Small intestine (tissue), 7 donors: ENCODE measurements around the gene GOLGA2. TPM values are rescaled to one million over a fixed set of nuclear protein-coding genes. Genes with fewer than 3 reads are reported as not detected.

Source experiments
- DNase-seq, 2 donors: peaks; one replicate each; pipeline versions ENCODE4 v3.0.0 to v3.0.0-alpha.2; 2013
- FAIRE-seq: peaks from 2 replicates; lab custom pipeline; 2012; peaks lifted over from hg19 to GRCh38; lab: Jason Lieb, UNC
- H3K27ac ChIP-seq, 3 donors: one replicate each; pipeline ENCODE4 v1.5.1; 2013; ENCODE audit warnings: low read length in 2 of 3, mild to moderate bottlenecking in 2 of 3, control low read depth in 1 of 3, inconsistent platforms in 1 of 3, low read depth in 1 of 3, moderate library complexity in 1 of 3
- H3K27me3 ChIP-seq, 3 donors: one replicate each; pipeline ENCODE4 v1.6.1; 2013; ENCODE audit warnings: low read length in 3 of 3, inconsistent platforms in 1 of 3; ENCODE audit not compliant: control insufficient read depth in 3 of 3, insufficient read depth in 3 of 3
- H3K36me3 ChIP-seq, 3 donors: one replicate each; pipeline ENCODE4 v1.6.1; 2013; ENCODE audit warnings: low read length in 3 of 3, inconsistent platforms in 1 of 3, low read depth in 1 of 3, mild to moderate bottlenecking in 1 of 3, moderate library complexity in 1 of 3; ENCODE audit not compliant: control insufficient read depth in 3 of 3, insufficient read depth in 2 of 3
- H3K4me1 ChIP-seq, 3 donors: one replicate each; pipeline ENCODE4 v1.6.1; 2013; ENCODE audit warnings: low read length in 2 of 3, inconsistent platforms in 1 of 3, low read depth in 1 of 3, mild to moderate bottlenecking in 1 of 3, moderate library complexity in 1 of 3; ENCODE audit not compliant: control insufficient read depth in 3 of 3, insufficient read depth in 2 of 3
- H3K4me3 ChIP-seq, 3 donors: one replicate each; pipeline ENCODE4 v1.5.1; 2013; ENCODE audit warnings: low read length in 3 of 3, control low read depth in 1 of 3, inconsistent platforms in 1 of 3, low read depth in 1 of 3, mild to moderate bottlenecking in 1 of 3, moderate library complexity in 1 of 3
- H3K9me3 ChIP-seq, 2 donors: one replicate each; pipeline ENCODE4 v1.6.1; 2013; ENCODE audit warnings: low read depth in 1 of 2, low read length in 1 of 2; ENCODE audit not compliant: control insufficient read depth in 2 of 2, insufficient read depth in 1 of 2
- WGBS, 3 donors: extraction: QIAGEN DNeasy Blood & Tissue Kit; methylation state at CpG; one replicate each; pipeline ENCODE4 v1.1.7; 2013; 5-methylcytosine and 5-hydroxymethylcytosine counted together
- polyA plus RNA-seq, 4 donors: library from polyadenylated mRNA; stranded (reverse) in 3 of 4; unstranded in 1 of 4; fragments of 200-250 nt in 3 of 4; fragments of 120-200 nt in 1 of 4; gene quantifications; one replicate each; pipeline versions ENCODE4 v1.2.1 to v1.2.3, GENCODE V29; 2013
- donor health status: healthy with polysubstance abuse.
- donor health status: control.
- donor health status: control.
- donor health status: Bipolar disorder and iron deficiency.
- donor health status: healthy.

Gene GOLGA2
- polyA plus RNA-seq, 4 donors, result 34.9 to 69.1 (median 48.7) TPM

DNA sequence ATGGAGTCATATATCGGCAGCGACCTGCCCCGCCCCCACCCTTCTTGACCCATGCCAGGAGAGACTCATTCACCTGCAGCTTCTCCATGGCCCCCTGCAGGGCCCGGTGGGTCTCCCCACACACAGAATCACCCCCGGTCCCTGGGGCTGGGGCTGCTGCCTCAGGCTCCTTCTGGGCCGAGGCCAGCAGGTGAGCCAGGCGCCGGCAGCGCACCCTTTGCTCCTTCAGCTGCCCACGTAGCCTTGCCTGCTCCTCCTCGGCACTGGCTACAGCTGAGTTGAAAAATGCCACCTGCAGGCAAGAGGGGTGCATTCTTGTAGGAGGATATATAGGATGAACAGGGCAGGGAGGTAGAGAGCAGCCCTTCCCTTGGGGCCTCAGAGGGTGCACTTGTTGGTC is 17.9 kb downstream of the GOLGA2 start:
- H3K27me3 ChIP-seq, result no peaks in the 10 kb centered on the region
- H3K36me3 ChIP-seq, result peaks cover 22 to 92% (median 37%) of the 10 kb centered on the region in 3 donors
- H3K9me3 ChIP-seq, result no peaks in the 10 kb centered on the region
- 89 to 93% (median 90%) methylated on average over 11 of the region's 11 CpGs for WGBS, 3 donors
- no peaks in the 10 kb centered on the region for H3K4me1 ChIP-seq
- H3K27ac ChIP-seq, result no peak overlapping the region
- H3K4me3 ChIP-seq, result no peak overlapping the region
- DNase-seq (no peak), FAIRE-seq (no peak)

DNA sequence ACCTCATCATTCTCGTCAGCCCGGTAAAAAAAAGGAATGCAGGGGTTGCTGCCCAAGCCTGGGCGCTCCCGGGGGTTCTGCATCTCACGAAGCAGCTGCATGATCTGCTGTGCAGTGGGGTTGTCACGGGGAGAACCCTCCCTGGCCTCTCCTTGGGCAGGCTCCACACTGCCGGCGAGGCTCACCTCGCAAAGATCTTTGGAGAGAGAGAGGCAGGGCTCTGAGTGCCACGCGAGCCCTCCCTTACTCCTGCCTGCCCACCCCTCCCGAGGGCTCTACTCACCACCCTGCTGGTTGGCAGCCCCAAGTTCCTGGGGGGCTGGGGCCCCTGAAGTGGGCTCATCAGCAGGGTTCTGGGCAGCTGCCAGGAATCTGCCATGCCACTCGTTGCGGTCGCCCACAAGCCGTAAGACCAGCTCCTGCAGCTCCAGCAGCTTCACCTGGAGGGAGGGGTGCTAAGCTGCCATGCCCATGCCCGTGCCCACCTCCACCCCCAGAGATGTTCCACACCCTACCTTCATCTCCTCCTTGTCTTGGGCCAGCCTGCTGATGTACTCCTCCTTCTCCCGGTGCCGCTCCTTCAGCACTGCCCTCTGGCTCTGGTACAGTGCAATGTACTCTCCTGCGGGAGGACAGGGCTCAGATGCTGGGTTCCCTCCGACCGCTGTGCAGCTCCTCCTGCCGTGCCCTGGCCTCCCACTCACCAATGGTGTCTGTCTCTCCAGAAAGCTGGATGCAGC is 18.6 kb downstream of the GOLGA2 start:
- no peak for DNase-seq
- FAIRE-seq, result no peak
- 87 to 93% (median 91%) methylated on average over 20 to 23 of the region's 23 CpGs for WGBS, 3 donors

DNA sequence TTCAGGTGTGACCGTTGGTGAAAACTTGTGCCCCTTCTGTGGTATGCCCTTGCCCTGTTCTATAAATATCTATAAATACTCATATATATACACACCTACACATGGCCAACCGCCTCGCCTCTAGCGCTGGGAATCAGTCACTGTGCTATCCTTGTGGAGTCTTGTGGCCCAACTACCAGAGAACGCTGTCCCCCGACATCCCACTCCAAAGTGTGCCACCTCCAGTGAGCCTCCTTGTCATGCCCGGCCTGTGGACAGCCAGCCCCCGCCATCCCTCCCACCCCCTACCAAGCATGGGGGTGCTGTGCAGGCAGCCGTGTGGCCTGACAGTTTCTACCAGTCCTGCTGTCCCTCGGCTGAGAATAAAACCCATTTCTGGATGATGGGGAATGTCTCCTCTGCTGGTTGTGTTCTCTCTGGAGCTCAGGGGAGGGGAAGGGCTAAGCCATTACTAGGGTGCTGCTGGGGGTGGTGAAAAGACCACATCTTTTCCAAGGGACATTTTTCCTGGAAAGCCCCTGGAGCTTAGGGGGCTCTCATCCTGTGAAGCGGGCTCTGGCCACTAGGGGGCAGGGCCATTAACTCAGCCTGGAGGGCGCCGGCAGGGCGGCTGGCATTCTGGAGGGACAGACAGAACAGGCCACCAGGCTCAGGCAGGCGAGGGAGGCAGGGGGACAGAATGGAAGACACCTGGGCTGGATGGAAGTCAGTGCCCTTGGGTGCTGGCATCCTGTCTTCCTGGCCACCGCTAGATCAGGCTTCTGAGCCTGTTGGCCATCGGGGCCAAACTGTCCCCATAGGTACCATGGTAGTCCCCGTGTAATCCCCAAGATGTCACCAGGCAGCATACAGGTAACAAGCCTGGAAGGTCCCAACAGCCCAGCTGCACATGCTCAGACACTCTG is 20.7 kb downstream of the GOLGA2 start:
- Histone ChIP-seq H3K27me3 (peaks cover 0 to 3% (median 0%) of the 10 kb centered on the region in 3 donors), H3K4me3 (no peak overlapping the region), H3K4me1 (peaks cover 0 to 6% (median 3%) of the 10 kb centered on the region in 3 donors), H3K36me3 (peaks cover 12 to 83% (median 18%) of the 10 kb centered on the region in 3 donors), H3K27ac (no peak overlapping the region), H3K9me3 (no peaks in the 10 kb centered on the region)
- 61 to 62% (median 62%) methylated on average over 18 of the region's 18 CpGs for WGBS, 3 donors
- DNase-seq, result peak; percentile 43 to 75
- FAIRE-seq, result no peak

More for the DNA sequence above, 18.6 kb downstream of the GOLGA2 start:
- peaks cover 22 to 92% (median 31%) of the 10 kb centered on the region in 3 donors for H3K36me3 ChIP-seq
- H3K4me1 ChIP-seq, result no peaks in the 10 kb centered on the region
- H3K9me3 ChIP-seq, result no peaks in the 10 kb centered on the region
- H3K27ac ChIP-seq, result no peak overlapping the region
- no peak overlapping the region for H3K4me3 ChIP-seq
- no peaks in the 10 kb centered on the region for H3K27me3 ChIP-seq

DNA sequence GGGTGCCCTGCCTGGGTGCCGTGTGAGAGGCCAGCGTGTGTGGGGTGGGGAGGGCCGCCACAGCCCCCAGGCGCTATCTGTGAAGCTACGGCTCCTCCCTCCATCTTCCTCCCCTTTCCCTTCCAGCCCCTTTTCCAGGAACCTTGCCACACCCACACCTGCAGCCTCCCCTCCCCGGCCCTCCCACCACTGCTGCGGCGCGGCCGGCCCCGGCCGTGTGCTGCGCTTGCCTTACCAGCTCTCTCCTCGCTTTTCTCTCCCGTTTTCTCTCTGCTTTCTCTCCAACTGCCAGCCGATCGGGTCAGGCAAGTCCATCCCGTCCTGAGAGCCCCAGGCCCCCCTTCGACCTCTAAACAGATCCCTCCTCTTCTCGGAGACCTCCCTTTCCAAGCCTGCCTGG is 21.4 kb downstream of the GOLGA2 start:
- H3K9me3 ChIP-seq, result no peaks in the 10 kb centered on the region
- peaks cover 0 to 3% (median 0%) of the 10 kb centered on the region in 3 donors for H3K27me3 ChIP-seq
- no peak overlapping the region for H3K27ac ChIP-seq
- FAIRE-seq, result no peak
- H3K4me1 ChIP-seq, result peaks cover 0 to 11% (median 3%) of the 10 kb centered on the region in 3 donors
- 89 to 96% (median 89%) methylated on average over 18 to 20 of the region's 20 CpGs for WGBS, 3 donors
- H3K36me3 ChIP-seq, result peaks cover 11 to 77% (median 16%) of the 10 kb centered on the region in 3 donors
- no peak for DNase-seq
- no peak overlapping the region for H3K4me3 ChIP-seq

DNA sequence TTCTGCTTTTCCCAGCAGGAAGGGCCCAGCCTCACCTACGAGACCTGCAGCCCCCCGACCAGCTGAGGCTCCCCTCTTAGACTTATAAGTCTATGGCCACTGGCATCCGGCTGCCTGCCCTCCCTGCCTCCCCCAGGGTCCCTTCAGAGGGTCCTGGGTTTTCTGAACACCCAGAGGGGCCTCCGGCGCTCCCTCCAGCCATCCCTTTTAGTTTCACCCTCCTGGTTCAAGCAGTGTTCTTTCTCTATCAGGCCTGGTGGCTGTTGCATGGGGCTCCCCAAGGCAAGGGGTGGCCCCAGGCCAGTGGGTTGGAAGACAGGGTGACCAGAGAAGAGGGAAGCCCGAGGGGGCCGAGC is 21.8 kb downstream of the GOLGA2 start:
- H3K4me3 ChIP-seq, result no peak overlapping the region
- H3K27me3 ChIP-seq, result peaks cover 0 to 3% (median 0%) of the 10 kb centered on the region in 3 donors
- no peak for DNase-seq
- no peak overlapping the region for H3K27ac ChIP-seq
- no peaks in the 10 kb centered on the region for H3K9me3 ChIP-seq
- peaks cover 7 to 73% (median 14%) of the 10 kb centered on the region in 3 donors for H3K36me3 ChIP-seq
- no peak for FAIRE-seq
- WGBS, 3 donors, result 79 to 90% (median 88%) methylated on average over 7 of the region's 7 CpGs
- H3K4me1 ChIP-seq, result peaks cover 0 to 11% (median 3%) of the 10 kb centered on the region in 3 donors

DNA sequence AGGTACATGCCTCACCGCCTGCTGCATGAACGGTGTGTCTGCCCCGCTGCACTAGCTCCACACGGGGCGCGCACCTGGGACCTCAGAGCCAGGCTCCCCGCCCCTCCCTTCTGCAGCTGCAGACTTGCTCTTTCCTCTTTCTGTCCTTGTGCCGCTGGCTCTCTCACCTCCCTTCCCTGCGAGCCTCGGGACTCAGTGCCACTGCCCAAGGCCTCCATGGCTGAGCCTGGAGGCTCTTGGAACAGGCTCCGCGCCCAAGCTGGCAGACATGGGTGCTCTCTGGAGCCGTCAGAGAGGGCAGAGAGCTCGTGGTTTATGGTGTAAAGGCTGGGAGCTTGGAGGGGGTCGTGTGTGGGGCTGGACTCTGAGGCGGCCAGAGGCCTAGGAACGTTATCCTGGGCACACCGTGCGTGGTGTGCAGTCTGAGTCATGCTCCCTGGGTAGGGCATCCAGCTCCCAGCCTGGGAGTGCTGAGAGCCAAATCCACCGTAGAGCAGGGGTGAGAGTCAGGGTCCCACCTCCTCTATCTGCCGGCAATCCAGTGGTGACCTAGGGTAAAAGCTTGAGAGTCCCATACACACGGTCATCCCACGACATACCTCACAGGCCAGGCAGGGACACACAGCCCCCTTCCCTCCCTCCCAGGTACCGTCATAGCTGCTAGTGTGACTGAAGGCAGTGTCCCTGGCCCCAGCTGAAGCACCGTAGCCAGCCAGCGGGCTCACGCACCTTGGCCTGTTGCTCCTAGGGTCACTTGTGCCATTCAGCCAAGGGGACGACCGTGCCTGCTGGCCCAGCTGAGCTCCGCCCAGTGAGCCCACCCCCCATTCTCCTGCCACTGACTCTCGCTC is 22.4 kb downstream of the GOLGA2 start:
- Histone ChIP-seq H3K36me3 (peaks cover 5 to 71% (median 9%) of the 10 kb centered on the region in 3 donors), H3K4me1 (peaks cover 0 to 11% (median 3%) of the 10 kb centered on the region in 3 donors), H3K27ac (no peak overlapping the region), H3K9me3 (no peaks in the 10 kb centered on the region), H3K27me3 (peaks cover 0 to 3% (median 0%) of the 10 kb centered on the region in 3 donors), H3K4me3 (no peak overlapping the region)
- DNase-seq, result peak in 1 of 2 donors; percentile 12
- no peak for FAIRE-seq
- WGBS, 3 donors, result 70 to 85% (median 78%) methylated on average over 30 to 31 of the region's 31 CpGs

DNA sequence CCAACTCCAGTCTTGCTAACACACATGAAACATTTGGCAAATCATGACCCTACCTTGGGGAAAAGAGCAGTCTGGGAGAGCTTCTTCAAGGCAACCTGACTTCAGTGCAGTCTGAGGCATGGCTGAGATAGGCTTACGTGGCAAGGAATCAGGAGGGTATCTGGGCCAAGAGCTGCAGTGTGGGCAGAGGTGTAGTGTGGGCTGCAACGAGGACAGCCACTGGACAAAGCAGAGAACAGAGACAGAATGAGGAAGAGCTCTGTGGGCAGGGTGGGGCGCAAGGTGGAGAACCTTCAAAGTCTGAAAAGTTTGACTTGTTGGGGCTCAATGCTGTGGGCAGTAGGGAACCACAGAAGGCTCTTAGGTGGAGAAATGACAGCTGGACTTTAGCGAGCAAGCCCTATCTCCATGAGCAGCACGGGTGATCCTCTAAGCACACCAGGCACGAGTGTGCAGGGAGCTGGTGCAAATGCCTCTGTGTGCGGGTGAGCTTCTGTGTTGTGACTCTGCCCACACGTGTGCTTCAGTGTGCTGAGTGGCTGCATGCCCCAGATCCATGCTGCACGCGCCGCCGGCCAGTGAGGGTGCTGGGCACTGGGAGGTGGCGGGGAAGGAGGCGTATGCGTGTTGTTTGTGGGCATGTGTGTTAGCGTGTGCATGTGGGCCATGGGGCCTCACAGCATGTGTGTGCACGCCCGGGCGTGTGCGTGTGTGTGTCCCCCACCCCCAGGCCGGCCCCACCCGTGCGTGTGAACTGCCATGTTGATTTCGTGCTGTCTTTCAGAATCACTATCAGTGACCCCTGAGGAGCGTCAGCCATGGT is 23.3 kb downstream of the GOLGA2 start:
- no peak overlapping the region for H3K27ac ChIP-seq
- DNase-seq, result no peak
- peaks cover 0 to 3% (median 0%) of the 10 kb centered on the region in 3 donors for H3K27me3 ChIP-seq
- FAIRE-seq, result no peak
- H3K9me3 ChIP-seq, result no peaks in the 10 kb centered on the region
- no peak overlapping the region for H3K4me3 ChIP-seq
- 81 to 92% (median 86%) methylated on average over 23 to 25 of the region's 25 CpGs for WGBS, 3 donors
- H3K4me1 ChIP-seq, result peaks cover 0 to 11% (median 3%) of the 10 kb centered on the region in 3 donors
- peaks cover 5 to 67% (median 7%) of the 10 kb centered on the region in 3 donors for H3K36me3 ChIP-seq
